Measurements from ENCODE around the gene FAIM2.

Gene FAIM2

GRCh38 chr12:49901986-49902385 lies 1.7 kb downstream of the FAIM2 start:
- in situ Hi-C loops (cut with MboI; ENCODE audit: low pct_unique_long_range_greater_than_20kb, low sequenced_read_pairs): no loop called here
- no peak for DNase-seq

- in situ Hi-C loops (cut with MboI; ENCODE audit: low pct_unique_long_range_greater_than_20kb, low sequenced_read_pairs): no loop called here
- DNase-seq: no peak
Observed at GRCh38 chr12:49901026-49901425, 2.7 kb downstream of the FAIM2 start.

- in situ Hi-C loops (cut with MboI; ENCODE audit: low pct_unique_long_range_greater_than_20kb, low sequenced_read_pairs): no loop called here
- DNase-seq: no peak
Observed at GRCh38 chr12:49900371-49900770, 3.3 kb downstream of the FAIM2 start.

GRCh38 chr12:49899921-49900320 lies 3.8 kb downstream of the FAIM2 start:
- no peak for DNase-seq
- in situ Hi-C loops (cut with MboI; ENCODE audit: low pct_unique_long_range_greater_than_20kb, low sequenced_read_pairs): no loop called here

- in situ Hi-C loops (cut with MboI; ENCODE audit: low pct_unique_long_range_greater_than_20kb, low sequenced_read_pairs): no loop called here
- DNase-seq: no peak
Observed at GRCh38 chr12:49899286-49899843, 4.3 kb downstream of the FAIM2 start.

- DNase-seq: no peak
- in situ Hi-C loops (cut with MboI; ENCODE audit: low pct_unique_long_range_greater_than_20kb, low sequenced_read_pairs): no loop called here
Observed at GRCh38 chr12:49897276-49897675, 6.4 kb downstream of the FAIM2 start.

- DNase-seq: no peak
- in situ Hi-C loops (cut with MboI; ENCODE audit: low pct_unique_long_range_greater_than_20kb, low sequenced_read_pairs): no loop called here
Observed at GRCh38 chr12:49895773-49896172, 7.9 kb downstream of the FAIM2 start.

GRCh38 chr12:49894751-49895148 lies 8.9 kb downstream of the FAIM2 start:
- no peak for DNase-seq
- in situ Hi-C loops (cut with MboI; ENCODE audit: low pct_unique_long_range_greater_than_20kb, low sequenced_read_pairs): no loop called here

- in situ Hi-C loops (cut with MboI; ENCODE audit: low pct_unique_long_range_greater_than_20kb, low sequenced_read_pairs): no loop called here
- peak; percentile 19 for DNase-seq
Observed at GRCh38 chr12:49893753-49894750, 9.6 kb downstream of the FAIM2 start.

- in situ Hi-C loops (cut with MboI; ENCODE audit: low pct_unique_long_range_greater_than_20kb, low sequenced_read_pairs): no loop called here
- no peak for DNase-seq
Observed at GRCh38 chr12:49892732-49893317, 10.9 kb downstream of the FAIM2 start.

GRCh38 chr12:49892084-49892731 lies 11.5 kb downstream of the FAIM2 start:
- in situ Hi-C loops (cut with MboI; ENCODE audit: low pct_unique_long_range_greater_than_20kb, low sequenced_read_pairs): no loop called here
- no peak for DNase-seq

- no peak for DNase-seq
- in situ Hi-C loops (cut with MboI; ENCODE audit: low pct_unique_long_range_greater_than_20kb, low sequenced_read_pairs): no loop called here
Observed at GRCh38 chr12:49891476-49891875, 12.2 kb downstream of the FAIM2 start.

- in situ Hi-C loops (cut with MboI; ENCODE audit: low pct_unique_long_range_greater_than_20kb, low sequenced_read_pairs): no loop called here
- DNase-seq: no peak
Observed at GRCh38 chr12:49891012-49891411, 12.7 kb downstream of the FAIM2 start.

GRCh38 chr12:49890096-49890461 lies 13.6 kb downstream of the FAIM2 start:
- in situ Hi-C loops (cut with MboI; ENCODE audit: low pct_unique_long_range_greater_than_20kb, low sequenced_read_pairs): no loop called here
- DNase-seq: no peak

- in situ Hi-C loops (cut with MboI; ENCODE audit: low pct_unique_long_range_greater_than_20kb, low sequenced_read_pairs): no loop called here
- no peak for DNase-seq
Observed at GRCh38 chr12:49889361-49890095, 14.2 kb downstream of the FAIM2 start.

GRCh38 chr12:49888461-49889151 lies 15.1 kb downstream of the FAIM2 start:
- in situ Hi-C loops (cut with MboI; ENCODE audit: low pct_unique_long_range_greater_than_20kb, low sequenced_read_pairs): no loop called here
- DNase-seq: no peak

GRCh38 chr12:49887536-49888401 lies 15.9 kb downstream of the FAIM2 start:
- no peak for DNase-seq
- in situ Hi-C loops (cut with MboI; ENCODE audit: low pct_unique_long_range_greater_than_20kb, low sequenced_read_pairs): no loop called here

- in situ Hi-C loops (cut with MboI; ENCODE audit: low pct_unique_long_range_greater_than_20kb, low sequenced_read_pairs): no loop called here
- DNase-seq: no peak
Observed at GRCh38 chr12:49887091-49887490, 16.6 kb downstream of the FAIM2 start.

Data from KBM-7 (cell line).